Measurements from ENCODE around the gene SLC35F4. TPM values are rescaled to one million over a fixed set of nuclear protein-coding genes. Genes with fewer than 3 reads are reported as not detected.

SLC35F4 gene
- total RNA-seq, 2 donors from 2014 or later: not detected

GRCh38 chr14:57834001-57834598 is 31.8 kb downstream of the SLC35F4 start:
- Mint-ChIP-seq H3K4me3 (no peak overlapping the region), H3K36me3 (ENCODE audit: low read depth) (no peaks in the 10 kb centered on the region), H3K27me3 (ENCODE audit: insufficient read depth) (peaks cover 5% of the 10 kb centered on the region), H3K9me3 (no peaks in the 10 kb centered on the region), H3K4me1 (peaks cover 10% of the 10 kb centered on the region), H3K27ac (no peak overlapping the region)
- H3K27ac ChIP-seq (ENCODE audit: low read depth, low read length): no peak overlapping the region
- H3K4me1 ChIP-seq (ENCODE audit: control insufficient read depth, insufficient read depth, low read length): no peaks in the 10 kb centered on the region
- no peak overlapping the region for H3K9ac ChIP-seq (ENCODE audit: extremely low read depth, low read length, poor library complexity, severe bottlenecking)
- WGBS, 2 experiments (ENCODE audit: insufficient coverage in 1 of 2, insufficient read length in 1 of 2): 86% methylated on average over 1 of the region's 1 CpG; no CpG with 5 or more reads in 1 of the 2 experiments
- H3K36me3 ChIP-seq (ENCODE audit: control insufficient read depth, insufficient read depth, low read length): no peaks in the 10 kb centered on the region
- no peak overlapping the region for H3K4me3 ChIP-seq (ENCODE audit: low read length)
- H3K9me3 ChIP-seq (ENCODE audit: control insufficient read depth, low read length): no peaks in the 10 kb centered on the region
- H3K27me3 ChIP-seq (ENCODE audit: control insufficient read depth, insufficient read depth, low read length, poor library complexity, severe bottlenecking): no peaks in the 10 kb centered on the region
- TF ChIP-seq CTCF (conservative IDR thresholded peaks at IDR 0.05): no peak
- DNase-seq: no peak

- Mint-ChIP-seq H3K4me3 (no peak overlapping the region), H3K27ac (no peak overlapping the region), H3K4me1 (peaks cover 10% of the 10 kb centered on the region), H3K36me3 (ENCODE audit: low read depth) (no peaks in the 10 kb centered on the region), H3K9me3 (no peaks in the 10 kb centered on the region), H3K27me3 (ENCODE audit: insufficient read depth) (peaks cover 6% of the 10 kb centered on the region)
- Histone ChIP-seq H3K36me3 (ENCODE audit: control insufficient read depth, insufficient read depth, low read length) (no peaks in the 10 kb centered on the region), H3K4me1 (ENCODE audit: control insufficient read depth, insufficient read depth, low read length) (no peaks in the 10 kb centered on the region), H3K9me3 (ENCODE audit: control insufficient read depth, low read length) (no peaks in the 10 kb centered on the region), H3K9ac (ENCODE audit: extremely low read depth, low read length, poor library complexity, severe bottlenecking) (no peak overlapping the region), H3K27ac (ENCODE audit: low read depth, low read length) (no peak overlapping the region), H3K27me3 (ENCODE audit: control insufficient read depth, insufficient read depth, low read length, poor library complexity, severe bottlenecking) (no peaks in the 10 kb centered on the region), H3K4me3 (ENCODE audit: low read length) (no peak overlapping the region)
- peak; percentile 57 for DNase-seq
- WGBS, 2 experiments (ENCODE audit: insufficient coverage in 1 of 2, insufficient read length in 1 of 2): 17 to 39% methylated on average over 1 to 3 of the region's 3 CpGs
- no peak for TF ChIP-seq CTCF (conservative IDR thresholded peaks at IDR 0.05)
These were observed 32.6 kb downstream of the SLC35F4 start for GRCh38 chr14:57833323-57833722.

GRCh38 chr14:57831981-57832380 is 33.9 kb downstream of the SLC35F4 start:
- Histone ChIP-seq H3K9ac (ENCODE audit: extremely low read depth, low read length, poor library complexity, severe bottlenecking) (no peak overlapping the region), H3K9me3 (ENCODE audit: control insufficient read depth, low read length) (no peaks in the 10 kb centered on the region), H3K36me3 (ENCODE audit: control insufficient read depth, insufficient read depth, low read length) (no peaks in the 10 kb centered on the region), H3K27me3 (ENCODE audit: control insufficient read depth, insufficient read depth, low read length, poor library complexity, severe bottlenecking) (no peaks in the 10 kb centered on the region), H3K27ac (ENCODE audit: low read depth, low read length) (no peak overlapping the region), H3K4me1 (ENCODE audit: control insufficient read depth, insufficient read depth, low read length) (no peaks in the 10 kb centered on the region), H3K4me3 (ENCODE audit: low read length) (no peak overlapping the region)
- H3K4me3 Mint-ChIP-seq: no peak overlapping the region
- H3K4me1 Mint-ChIP-seq: peaks cover 10% of the 10 kb centered on the region
- H3K27ac Mint-ChIP-seq: no peak overlapping the region
- TF ChIP-seq CTCF (conservative IDR thresholded peaks at IDR 0.05): peak; percentile 36
- peaks cover 8% of the 10 kb centered on the region for H3K27me3 Mint-ChIP-seq (ENCODE audit: insufficient read depth)
- H3K36me3 Mint-ChIP-seq (ENCODE audit: low read depth): no peaks in the 10 kb centered on the region
- WGBS, 2 experiments (ENCODE audit: insufficient coverage in 1 of 2, insufficient read length in 1 of 2): 28 to 60% methylated on average over 1 to 5 of the region's 5 CpGs
- peak; percentile 84 for DNase-seq
- no peaks in the 10 kb centered on the region for H3K9me3 Mint-ChIP-seq
